Measurements from ENCODE around the gene ACTA2.

Gene ACTA2

GRCh38 chr10:88889559-88890337 lies 62.8 kb downstream of the ACTA2 start:
- no peak for DNase-seq

DNA sequence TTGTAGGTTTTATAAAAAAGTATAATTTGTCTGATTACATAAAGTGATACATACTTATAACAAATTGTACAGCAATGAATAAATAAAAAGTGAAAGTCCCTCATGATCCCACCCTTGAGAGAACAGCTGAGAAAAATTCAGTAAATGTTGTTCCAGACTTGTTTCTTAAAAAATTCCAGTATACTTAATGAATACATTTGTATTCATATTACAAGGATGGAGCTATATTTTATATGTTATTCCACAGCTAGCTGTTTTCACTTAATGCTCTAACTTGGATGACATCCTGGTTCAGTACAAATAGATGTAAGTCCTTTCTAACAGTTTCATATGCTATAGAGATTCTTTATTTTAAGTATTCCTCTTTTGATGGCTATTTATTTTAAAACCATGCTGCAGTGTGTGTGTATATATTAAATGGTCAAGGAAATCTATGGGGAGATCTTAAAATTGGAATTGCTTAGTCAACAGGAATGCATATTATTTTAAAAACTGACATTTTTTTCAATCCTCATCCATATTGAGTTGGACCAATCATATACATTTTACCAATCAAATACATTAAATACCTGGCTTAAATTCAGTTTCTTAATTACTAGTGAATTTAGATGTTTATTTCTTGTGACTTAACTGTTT lies 63.6 kb downstream of the ACTA2 start:
- no peak for DNase-seq

GRCh38 chr10:88886557-88886956 lies 66.0 kb downstream of the ACTA2 start:
- no peak for DNase-seq
